ENCODE results near the gene LDB3. TPM values are rescaled to one million over a fixed set of nuclear protein-coding genes. Genes with fewer than 3 reads are reported as not detected.

Gene LDB3
- total RNA-seq, 2 experiments from 2014 or later: 0.10 to 0.38 TPM

- no peak overlapping the region for H3K4me3 Mint-ChIP-seq
- no peak overlapping the region for H3K27ac Mint-ChIP-seq
- no peaks in the 10 kb centered on the region for H3K4me1 Mint-ChIP-seq (ENCODE audit: low read depth)
- intact Hi-C loops (cut with micrococcal nuclease): no loop called here
- H3K9me3 Mint-ChIP-seq: no peaks in the 10 kb centered on the region
- CTCF ChIA-PET: no interaction called here
- peak; percentile 0 for DNase-seq
- no peaks in the 10 kb centered on the region for H3K27me3 Mint-ChIP-seq (ENCODE audit: low read depth)
- no peaks in the 10 kb centered on the region for H3K36me3 Mint-ChIP-seq (ENCODE audit: low read depth)
These were observed 15.7 kb upstream of the LDB3 start for GRCh38 chr10:86652361-86653202.

DNA sequence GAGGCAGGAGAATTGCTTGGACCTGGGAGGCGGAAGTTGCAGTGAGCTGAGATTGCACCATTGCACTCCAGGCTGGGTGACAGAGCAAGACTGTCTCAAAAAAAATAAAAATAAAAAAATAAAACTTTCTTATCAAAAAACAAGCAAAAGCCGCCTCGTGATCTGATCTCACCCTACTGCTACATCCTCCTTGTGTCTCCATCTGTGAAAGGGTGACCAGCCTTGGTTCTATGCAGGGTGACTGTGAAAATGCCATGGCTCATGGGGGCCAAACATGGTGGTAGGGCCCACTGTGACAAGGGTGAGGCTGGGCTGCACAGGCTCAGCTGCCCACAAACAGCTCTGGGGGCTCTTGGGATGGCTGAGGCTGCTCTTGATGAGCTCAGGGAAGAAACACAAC is 14.9 kb upstream of the LDB3 start:
- CTCF ChIA-PET: no interaction called here
- intact Hi-C loops (cut with micrococcal nuclease): no loop called here
- Mint-ChIP-seq H3K4me1 (ENCODE audit: low read depth) (no peaks in the 10 kb centered on the region), H3K4me3 (no peak overlapping the region), H3K36me3 (ENCODE audit: low read depth) (no peaks in the 10 kb centered on the region), H3K9me3 (no peaks in the 10 kb centered on the region), H3K27me3 (ENCODE audit: low read depth) (no peaks in the 10 kb centered on the region), H3K27ac (no peak overlapping the region)
- peak; percentile 1 for DNase-seq

DNA sequence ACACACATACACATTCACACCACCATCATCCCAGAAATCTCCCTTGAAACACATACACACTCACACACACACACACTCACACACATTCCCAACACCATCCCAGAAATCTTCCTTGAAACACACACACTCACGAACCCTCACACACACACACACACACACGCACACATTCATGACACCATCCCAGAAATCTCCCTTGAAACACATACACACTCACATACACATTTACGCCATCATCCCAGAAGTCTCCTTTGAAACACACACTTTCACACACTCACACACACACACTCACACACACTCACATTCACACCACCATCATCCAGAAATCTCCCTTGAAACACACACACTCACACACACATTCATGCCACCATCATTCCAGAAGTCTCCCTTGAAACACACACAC is 14.3 kb upstream of the LDB3 start:
- no peak overlapping the region for H3K4me3 Mint-ChIP-seq
- no peaks in the 10 kb centered on the region for H3K4me1 Mint-ChIP-seq (ENCODE audit: low read depth)
- H3K27me3 Mint-ChIP-seq (ENCODE audit: low read depth): no peaks in the 10 kb centered on the region
- no peaks in the 10 kb centered on the region for H3K9me3 Mint-ChIP-seq
- no peak for DNase-seq
- CTCF ChIA-PET: no interaction called here
- intact Hi-C loops (cut with micrococcal nuclease): no loop called here
- H3K27ac Mint-ChIP-seq: no peak overlapping the region
- H3K36me3 Mint-ChIP-seq (ENCODE audit: low read depth): no peaks in the 10 kb centered on the region

DNA sequence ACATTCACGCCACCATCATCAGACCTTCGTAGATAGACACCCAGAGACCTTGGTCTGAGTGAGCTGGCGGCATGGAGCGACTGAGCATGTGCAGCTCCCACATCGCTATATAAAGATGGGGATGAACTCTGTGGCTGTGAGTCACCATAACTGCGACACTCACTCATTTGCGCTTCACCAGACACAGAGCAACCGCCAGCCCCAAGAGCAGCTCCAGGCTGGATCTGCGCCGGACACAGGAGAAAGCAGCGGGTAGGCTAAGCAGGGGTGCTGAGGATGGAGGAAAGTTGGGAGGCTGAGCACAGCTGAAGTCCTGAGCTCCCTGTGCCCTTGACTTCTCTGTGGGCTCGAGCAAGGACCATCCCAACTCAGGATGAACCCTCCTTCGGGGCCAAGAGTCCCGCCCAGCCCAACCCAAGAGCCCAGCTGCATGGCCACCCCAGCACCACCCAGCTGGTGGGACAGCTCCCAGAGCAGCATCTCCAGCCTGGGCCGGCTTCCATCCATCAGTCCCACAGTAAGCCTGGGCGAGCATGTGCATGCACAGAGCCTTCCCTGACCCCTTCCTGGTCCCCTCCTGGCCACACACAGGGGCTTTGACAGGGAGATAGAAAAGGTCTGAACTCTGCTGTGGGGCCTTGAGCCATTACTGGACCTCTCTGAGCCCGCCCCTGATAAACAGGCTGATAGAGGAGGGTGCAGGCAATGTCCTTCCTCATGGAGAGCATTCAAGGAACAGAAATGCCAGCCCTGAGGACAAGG is 13.7 kb upstream of the LDB3 start, which contains the start of gene OPN4:
OPN4 (plus strand) TSS at position 137 of the 762 bp plus-strand sequence; CDS start at position 374, 237 bp downstream.
- CTCF ChIA-PET: no interaction called here
- Mint-ChIP-seq H3K4me1 (ENCODE audit: low read depth) (no peaks in the 10 kb centered on the region), H3K27ac (no peak within 1 kb of the TSS), H3K36me3 (ENCODE audit: low read depth) (no peaks in the 10 kb centered on the region), H3K9me3 (no peaks in the 10 kb centered on the region), H3K27me3 (ENCODE audit: low read depth) (no peaks in the 10 kb centered on the region), H3K4me3 (no peak within 1 kb of the TSS)
- intact Hi-C loops (cut with micrococcal nuclease): no loop called here
- DNase-seq: peak; percentile 1

GRCh38 chr10:86655173-86655540 is 13.2 kb upstream of the LDB3 start:
- Mint-ChIP-seq H3K4me3 (no peak overlapping the region), H3K36me3 (ENCODE audit: low read depth) (no peaks in the 10 kb centered on the region), H3K9me3 (no peaks in the 10 kb centered on the region), H3K27me3 (ENCODE audit: low read depth) (no peaks in the 10 kb centered on the region), H3K4me1 (ENCODE audit: low read depth) (no peaks in the 10 kb centered on the region), H3K27ac (no peak overlapping the region)
- CTCF ChIA-PET: no interaction called here
- DNase-seq: no peak
- intact Hi-C loops (cut with micrococcal nuclease): no loop called here

- Mint-ChIP-seq H3K4me1 (ENCODE audit: low read depth) (no peaks in the 10 kb centered on the region), H3K36me3 (ENCODE audit: low read depth) (no peaks in the 10 kb centered on the region), H3K4me3 (no peak overlapping the region), H3K9me3 (no peaks in the 10 kb centered on the region), H3K27ac (no peak overlapping the region), H3K27me3 (ENCODE audit: low read depth) (no peaks in the 10 kb centered on the region)
- CTCF ChIA-PET: no interaction called here
- no peak for DNase-seq
- intact Hi-C loops (cut with micrococcal nuclease): no loop called here
These were observed 12.7 kb upstream of the LDB3 start for GRCh38 chr10:86655596-86655995.

DNA sequence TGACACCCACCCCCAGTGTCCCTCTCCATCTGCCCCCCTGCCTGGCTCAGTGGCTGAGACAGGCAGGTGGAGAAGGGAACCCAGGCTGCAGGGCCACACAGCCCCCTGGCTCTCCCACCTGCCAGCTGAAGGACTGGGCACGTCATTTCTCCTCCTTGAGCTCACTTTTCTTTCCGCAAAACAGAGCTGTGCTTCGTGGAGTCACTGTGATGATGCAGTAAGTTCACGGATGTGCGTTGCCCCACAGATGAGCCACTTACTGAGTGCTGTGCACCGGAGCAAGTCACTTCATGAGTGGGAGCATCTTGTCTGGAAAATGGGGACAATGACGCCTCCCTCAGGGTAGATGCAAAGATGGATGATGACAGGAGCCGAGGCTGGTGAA is 11.3 kb upstream of the LDB3 start:
- Mint-ChIP-seq H3K36me3 (ENCODE audit: low read depth) (no peaks in the 10 kb centered on the region), H3K9me3 (no peaks in the 10 kb centered on the region), H3K4me3 (no peak overlapping the region), H3K27ac (no peak overlapping the region), H3K4me1 (ENCODE audit: low read depth) (no peaks in the 10 kb centered on the region), H3K27me3 (ENCODE audit: low read depth) (no peaks in the 10 kb centered on the region)
- CTCF ChIA-PET: no interaction called here
- no peak for DNase-seq
- intact Hi-C loops (cut with micrococcal nuclease): no loop called here

GRCh38 chr10:86657396-86658011 is 10.8 kb upstream of the LDB3 start:
- intact Hi-C loops (cut with micrococcal nuclease): no loop called here
- DNase-seq: no peak
- H3K9me3 Mint-ChIP-seq: no peaks in the 10 kb centered on the region
- H3K27me3 Mint-ChIP-seq (ENCODE audit: low read depth): no peaks in the 10 kb centered on the region
- H3K4me3 Mint-ChIP-seq: no peak overlapping the region
- no peaks in the 10 kb centered on the region for H3K4me1 Mint-ChIP-seq (ENCODE audit: low read depth)
- no peaks in the 10 kb centered on the region for H3K36me3 Mint-ChIP-seq (ENCODE audit: low read depth)
- CTCF ChIA-PET: no interaction called here
- H3K27ac Mint-ChIP-seq: no peak overlapping the region

DNA sequence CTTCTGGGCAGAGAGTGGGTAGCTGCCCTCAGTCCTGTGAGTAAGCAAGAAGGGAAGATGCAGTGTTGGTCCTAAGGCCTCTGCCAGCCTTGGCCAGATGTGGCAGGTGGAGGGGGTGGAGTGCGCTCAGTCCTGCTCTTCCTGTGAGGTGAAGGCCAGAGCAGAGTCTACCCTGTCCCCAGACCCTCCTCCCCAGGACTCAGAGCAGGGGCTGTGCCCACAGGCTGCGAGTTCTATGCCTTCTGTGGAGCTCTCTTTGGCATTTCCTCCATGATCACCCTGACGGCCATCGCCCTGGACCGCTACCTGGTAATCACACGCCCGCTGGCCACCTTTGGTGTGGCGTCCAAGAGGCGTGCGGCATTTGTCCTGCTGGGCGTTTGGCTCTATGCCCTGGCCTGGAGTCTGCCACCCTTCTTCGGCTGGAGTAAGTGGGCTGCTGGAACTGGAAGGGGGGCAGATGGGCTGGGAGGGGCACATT is 10.0 kb upstream of the LDB3 start:
- intact Hi-C loops (cut with micrococcal nuclease): no loop called here
- Mint-ChIP-seq H3K4me3 (no peak overlapping the region), H3K27ac (no peak overlapping the region), H3K27me3 (ENCODE audit: low read depth) (no peaks in the 10 kb centered on the region), H3K36me3 (ENCODE audit: low read depth) (no peaks in the 10 kb centered on the region), H3K9me3 (no peaks in the 10 kb centered on the region), H3K4me1 (ENCODE audit: low read depth) (no peaks in the 10 kb centered on the region)
- CTCF ChIA-PET: no interaction called here
- no peak for DNase-seq

- no peak overlapping the region for H3K27ac Mint-ChIP-seq
- intact Hi-C loops (cut with micrococcal nuclease): no loop called here
- no peaks in the 10 kb centered on the region for H3K4me1 Mint-ChIP-seq (ENCODE audit: low read depth)
- H3K4me3 Mint-ChIP-seq: no peak overlapping the region
- CTCF ChIA-PET: no interaction called here
- H3K36me3 Mint-ChIP-seq (ENCODE audit: low read depth): no peaks in the 10 kb centered on the region
- H3K27me3 Mint-ChIP-seq (ENCODE audit: low read depth): no peaks in the 10 kb centered on the region
- DNase-seq: no peak
- no peaks in the 10 kb centered on the region for H3K9me3 Mint-ChIP-seq
These were observed 9.6 kb upstream of the LDB3 start for GRCh38 chr10:86658751-86659150.

- no peaks in the 10 kb centered on the region for H3K9me3 Mint-ChIP-seq
- H3K36me3 Mint-ChIP-seq (ENCODE audit: low read depth): no peaks in the 10 kb centered on the region
- H3K4me1 Mint-ChIP-seq (ENCODE audit: low read depth): no peaks in the 10 kb centered on the region
- H3K4me3 Mint-ChIP-seq: no peak overlapping the region
- CTCF ChIA-PET: no interaction called here
- H3K27me3 Mint-ChIP-seq (ENCODE audit: low read depth): no peaks in the 10 kb centered on the region
- H3K27ac Mint-ChIP-seq: no peak overlapping the region
- intact Hi-C loops (cut with micrococcal nuclease): no loop called here
- no peak for DNase-seq
These were observed 9.1 kb upstream of the LDB3 start for GRCh38 chr10:86659161-86659691.

GRCh38 chr10:86659721-86660453 is 8.4 kb upstream of the LDB3 start:
- no peaks in the 10 kb centered on the region for H3K36me3 Mint-ChIP-seq (ENCODE audit: low read depth)
- CTCF ChIA-PET: no interaction called here
- intact Hi-C loops (cut with micrococcal nuclease): no loop called here
- DNase-seq: no peak
- H3K4me1 Mint-ChIP-seq (ENCODE audit: low read depth): no peaks in the 10 kb centered on the region
- H3K27ac Mint-ChIP-seq: no peak overlapping the region
- no peak overlapping the region for H3K4me3 Mint-ChIP-seq
- H3K9me3 Mint-ChIP-seq: no peaks in the 10 kb centered on the region
- H3K27me3 Mint-ChIP-seq (ENCODE audit: low read depth): no peaks in the 10 kb centered on the region

Measured in activated naive CD4-positive, alpha-beta T cell treated with anti-CD3 and anti-CD28 coated beads for 36 hours (primary cell).